ENCODE measurements around the gene STRN.
"Not testable (repeated sequence)": the region's sequence is repeated elsewhere in the genome, so short reads cannot be mapped to it uniquely, and the experiment has no call there.

The STRN gene

DNA sequence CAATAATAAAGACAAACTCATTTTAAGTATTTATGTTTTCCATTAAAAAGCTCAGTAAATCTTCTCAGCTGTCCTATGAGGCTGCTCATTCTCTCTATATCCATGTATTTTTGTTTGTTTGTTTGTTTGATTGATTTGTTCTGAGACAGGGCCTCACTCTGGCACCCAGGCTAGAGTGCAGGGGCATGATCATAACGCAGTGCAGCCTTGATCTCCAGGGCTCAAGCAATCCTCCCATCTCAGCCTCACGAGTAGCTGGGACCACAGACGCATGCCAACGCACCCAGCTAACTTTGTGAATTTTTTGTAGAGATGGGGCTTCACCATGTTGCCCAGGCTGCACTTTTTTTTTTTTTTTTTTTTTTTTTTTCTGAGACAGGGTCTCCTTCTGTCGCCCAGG is 5.6 kb downstream of the STRN start:
- no peak for FAIRE-seq

DNA sequence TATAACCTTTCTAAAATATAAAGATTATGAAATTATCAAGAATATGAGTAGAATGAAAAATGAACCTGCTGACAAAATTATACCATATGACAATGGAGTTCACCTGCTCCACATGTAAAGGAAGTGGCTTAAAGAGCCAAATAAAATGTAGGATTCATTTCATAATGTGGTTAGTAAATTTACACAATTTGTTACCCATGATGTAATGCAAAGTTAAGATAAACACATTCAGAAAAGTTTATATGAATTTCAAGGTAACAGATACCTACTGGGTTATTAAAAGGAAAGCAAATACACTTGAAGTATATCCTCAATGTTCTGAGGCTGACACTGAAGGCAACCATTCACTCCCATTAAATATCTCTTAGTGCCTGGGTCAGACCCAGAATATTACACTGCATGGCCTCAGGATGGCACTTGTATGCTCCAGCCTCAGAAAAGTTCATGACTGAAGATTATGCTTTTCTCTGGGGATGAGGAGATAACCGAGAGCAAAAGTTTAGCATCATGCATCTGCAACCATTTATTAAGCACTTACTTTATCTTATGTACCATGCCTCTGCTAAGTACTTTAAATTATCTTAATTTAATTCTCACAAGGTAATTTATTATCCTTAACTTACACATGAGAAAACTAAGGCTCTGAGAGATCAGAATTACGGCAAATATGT is 6.2 kb downstream of the STRN start:
- FAIRE-seq: no peak

DNA sequence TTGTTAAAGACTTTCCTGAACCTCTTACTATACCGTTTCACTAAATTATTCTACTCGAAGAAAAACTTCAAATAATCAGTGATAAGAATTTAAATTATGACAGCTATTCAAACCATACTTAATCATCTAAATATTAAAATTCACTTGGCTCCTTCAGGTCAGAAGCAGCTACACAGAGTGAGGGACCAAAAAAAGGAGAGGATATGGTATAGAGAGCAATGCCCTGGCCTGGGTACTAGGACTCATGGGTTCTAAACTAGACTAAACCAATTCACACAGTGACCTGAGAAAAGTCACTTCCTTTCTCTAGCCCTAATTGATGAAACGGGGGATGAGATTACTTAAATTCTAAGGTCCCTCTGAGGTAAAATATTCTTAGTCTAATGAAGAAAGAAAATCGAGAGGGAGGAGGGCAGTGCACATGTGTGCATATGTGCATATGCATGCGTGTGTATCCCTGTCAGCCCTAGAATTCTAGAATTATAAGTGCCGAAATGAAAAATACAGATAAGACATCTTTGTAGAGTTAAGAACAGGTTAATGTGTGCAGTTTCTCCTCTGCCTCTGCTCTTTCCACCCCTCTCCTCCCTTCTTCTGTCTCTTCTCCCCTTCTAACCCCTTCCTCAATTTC is 11.2 kb downstream of the STRN start:
- FAIRE-seq: no peak

DNA sequence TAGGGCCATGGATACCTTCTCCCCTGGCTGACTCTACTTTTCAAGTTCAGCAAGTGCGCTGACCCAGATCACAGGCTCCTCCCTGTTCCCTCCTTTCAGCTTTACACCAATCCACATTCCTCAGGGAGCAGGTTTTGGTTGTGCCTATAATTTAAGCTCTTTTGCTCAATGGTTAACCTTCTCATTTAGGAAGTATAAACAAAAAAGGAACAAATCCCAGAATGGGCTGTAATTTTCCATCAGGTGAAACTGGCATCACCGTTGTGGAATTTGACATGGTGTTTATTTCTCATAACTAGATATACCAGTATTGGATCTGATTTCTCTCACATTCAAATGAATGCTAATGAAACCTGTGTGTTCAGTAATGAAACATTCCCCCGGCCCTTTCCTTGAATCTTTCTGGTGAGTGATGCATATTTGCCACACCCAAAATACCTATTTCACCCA is 13.6 kb downstream of the STRN start:
- no peak for FAIRE-seq

DNA sequence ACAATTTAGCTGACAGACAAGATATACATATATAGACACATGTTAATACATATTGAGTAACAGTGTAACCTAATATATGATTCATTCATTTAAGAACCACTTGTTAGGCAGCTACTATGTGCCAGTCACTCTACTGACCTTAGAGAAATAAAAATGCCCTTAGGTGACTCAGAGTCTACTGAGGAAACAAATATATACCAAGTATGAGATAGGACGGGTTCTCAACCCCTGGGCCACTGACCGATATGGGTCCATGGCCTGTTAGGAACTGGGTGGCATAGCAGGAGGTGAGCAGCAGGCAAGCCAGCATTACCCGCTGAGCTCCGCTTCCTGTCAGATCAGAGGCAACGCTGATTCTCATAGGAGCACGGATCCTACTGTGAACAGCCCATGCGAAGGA is 14.8 kb downstream of the STRN start:
- FAIRE-seq: no peak

DNA sequence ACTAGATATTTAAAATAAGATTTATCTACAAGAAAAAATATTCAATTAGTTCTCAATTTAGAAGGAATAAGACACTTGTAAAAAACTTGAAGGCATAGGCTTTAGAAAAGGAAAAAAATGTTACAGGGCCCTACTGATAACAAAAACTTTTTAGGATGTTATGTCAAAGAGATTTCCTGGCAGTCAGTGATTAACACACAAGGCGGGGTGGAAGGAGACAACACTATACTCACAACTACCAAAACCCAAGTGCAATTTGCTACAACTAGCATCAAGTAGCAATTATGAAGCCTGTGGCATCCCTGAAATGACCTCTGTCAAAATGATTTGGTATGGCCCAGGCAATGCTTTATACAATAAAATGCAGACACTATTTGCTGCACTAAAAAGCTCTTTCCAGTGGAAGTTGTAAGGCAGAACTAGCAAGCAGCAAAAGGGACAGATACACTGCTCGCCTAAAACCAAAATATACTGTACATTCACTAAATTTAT is 15.3 kb downstream of the STRN start:
- peak; percentile 26 for FAIRE-seq

DNA sequence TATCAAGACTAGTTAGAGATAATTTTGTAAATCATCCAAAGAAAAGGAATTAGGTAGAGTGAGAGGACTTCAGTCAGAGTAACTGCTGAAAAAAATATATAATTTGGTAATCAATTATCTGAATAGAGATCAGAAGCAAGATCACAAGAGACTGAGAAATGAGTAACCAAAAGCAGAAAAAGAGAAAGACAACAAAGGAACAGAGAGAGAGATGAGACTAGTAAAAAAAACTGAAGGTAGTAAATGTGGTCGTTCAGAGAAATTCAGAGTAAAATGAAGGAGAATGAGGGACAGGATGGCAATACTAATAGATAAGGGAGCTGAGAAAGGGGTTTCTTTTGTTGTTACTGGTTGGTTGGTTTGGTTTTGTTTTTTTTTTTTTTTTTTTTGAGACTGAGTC is 16.5 kb downstream of the STRN start:
- FAIRE-seq: no peak

DNA sequence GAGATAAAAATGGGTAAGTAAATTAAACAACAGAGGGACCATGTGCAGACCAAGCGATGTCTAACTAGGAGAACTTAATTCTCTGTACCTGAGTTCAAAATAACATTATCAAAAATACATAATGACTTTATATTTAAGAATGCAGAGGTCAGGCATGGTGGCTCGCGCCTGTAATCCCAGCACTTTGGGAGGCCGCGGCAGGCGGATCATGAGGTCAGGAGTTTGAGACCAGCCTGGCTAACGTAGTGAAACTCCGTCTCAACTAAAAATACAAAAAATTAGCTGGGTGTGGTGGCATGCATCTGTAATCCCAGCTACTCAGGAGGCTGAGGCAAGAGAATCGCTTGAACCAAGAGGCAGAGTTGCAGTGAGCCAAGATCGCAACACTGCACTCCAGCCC is 21.1 kb downstream of the STRN start:
- not testable (repeated sequence) for FAIRE-seq

DNA sequence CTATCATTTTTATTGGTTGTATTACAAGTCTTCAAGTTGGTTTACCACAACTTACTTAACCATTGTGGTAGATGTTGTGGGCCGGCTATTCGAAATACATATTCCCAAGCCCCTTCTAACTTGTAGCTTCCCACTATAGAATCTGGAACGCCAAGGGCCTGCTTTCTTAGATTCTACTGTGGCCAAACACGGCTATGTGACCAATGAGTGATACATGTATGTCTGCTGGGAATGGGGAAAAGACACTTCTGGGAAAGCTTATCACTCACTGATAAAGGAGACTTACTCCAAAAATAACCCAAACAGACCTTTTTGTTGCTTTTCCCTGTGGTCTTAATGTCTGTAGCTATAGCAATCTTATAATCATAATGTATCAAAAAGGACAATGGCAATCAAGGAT is 24.5 kb downstream of the STRN start:
- FAIRE-seq: no peak

DNA sequence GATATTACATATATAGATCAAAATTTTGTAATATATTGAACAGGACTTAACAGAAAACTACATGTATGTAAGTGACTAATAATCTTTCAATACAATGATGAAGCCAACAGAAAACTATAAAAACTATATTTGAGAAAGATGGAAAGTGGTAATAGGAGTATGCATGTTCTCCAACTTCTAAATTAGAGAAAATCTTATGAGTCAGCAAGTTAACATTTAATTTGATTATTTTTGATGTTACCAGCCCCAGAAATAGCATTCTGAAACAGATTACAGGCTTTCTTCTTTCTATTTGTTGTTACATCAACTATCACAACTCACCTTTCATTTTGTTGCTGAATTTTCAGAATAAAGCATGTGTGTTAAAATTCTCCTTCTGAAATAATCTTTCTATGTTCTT is 29.8 kb downstream of the STRN start:
- FAIRE-seq: peak; percentile 86

DNA sequence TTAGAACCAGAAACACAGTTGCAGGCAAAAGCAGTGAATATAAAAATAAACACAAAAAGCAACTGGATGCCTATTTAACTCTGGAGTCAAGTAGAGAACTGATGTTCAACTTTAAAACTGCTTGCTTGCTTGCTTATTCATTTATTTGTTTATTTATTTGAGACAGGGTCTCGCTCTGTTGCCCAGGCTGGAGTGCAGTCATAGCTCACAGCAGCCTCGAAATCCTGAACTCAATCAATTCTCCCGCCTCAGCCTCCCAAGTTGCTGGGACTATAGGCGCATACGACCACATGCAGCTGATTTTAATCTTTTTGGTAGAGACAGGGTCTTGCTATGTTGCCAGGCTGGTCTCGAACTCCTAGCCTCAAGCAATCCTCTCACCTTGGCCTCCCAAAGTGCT is 34.6 kb downstream of the STRN start:
- not testable (repeated sequence) for FAIRE-seq

DNA sequence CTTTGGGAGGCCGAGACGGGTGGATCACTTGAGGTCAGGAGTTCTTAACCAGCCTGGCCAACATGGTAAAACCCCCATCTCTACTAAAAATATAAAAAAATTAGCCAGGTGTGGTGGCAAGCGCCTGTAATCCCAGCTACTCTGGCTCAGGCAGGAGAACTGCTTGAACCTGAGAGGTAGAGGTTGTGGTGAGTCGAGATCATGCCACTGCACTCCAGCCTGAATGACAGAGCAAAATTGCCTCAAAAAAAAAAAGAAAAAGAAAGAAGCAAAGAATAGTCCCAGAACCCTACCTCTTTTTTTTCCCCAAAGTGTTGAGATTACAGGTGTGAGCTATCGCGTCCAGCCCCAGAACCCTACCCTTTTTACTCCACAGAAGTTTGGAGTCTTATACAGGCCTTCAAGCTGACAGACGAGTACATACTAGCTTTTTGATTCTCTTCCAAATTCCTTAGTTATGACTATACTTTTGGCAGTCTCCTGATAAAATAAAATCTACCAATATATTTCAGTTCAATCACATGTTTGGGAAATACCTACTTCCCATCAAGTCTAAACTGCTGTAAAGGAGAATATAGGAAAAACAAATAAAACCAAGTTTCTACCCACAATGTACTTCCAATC is 35.4 kb downstream of the STRN start:
- not testable (repeated sequence) for FAIRE-seq

DNA sequence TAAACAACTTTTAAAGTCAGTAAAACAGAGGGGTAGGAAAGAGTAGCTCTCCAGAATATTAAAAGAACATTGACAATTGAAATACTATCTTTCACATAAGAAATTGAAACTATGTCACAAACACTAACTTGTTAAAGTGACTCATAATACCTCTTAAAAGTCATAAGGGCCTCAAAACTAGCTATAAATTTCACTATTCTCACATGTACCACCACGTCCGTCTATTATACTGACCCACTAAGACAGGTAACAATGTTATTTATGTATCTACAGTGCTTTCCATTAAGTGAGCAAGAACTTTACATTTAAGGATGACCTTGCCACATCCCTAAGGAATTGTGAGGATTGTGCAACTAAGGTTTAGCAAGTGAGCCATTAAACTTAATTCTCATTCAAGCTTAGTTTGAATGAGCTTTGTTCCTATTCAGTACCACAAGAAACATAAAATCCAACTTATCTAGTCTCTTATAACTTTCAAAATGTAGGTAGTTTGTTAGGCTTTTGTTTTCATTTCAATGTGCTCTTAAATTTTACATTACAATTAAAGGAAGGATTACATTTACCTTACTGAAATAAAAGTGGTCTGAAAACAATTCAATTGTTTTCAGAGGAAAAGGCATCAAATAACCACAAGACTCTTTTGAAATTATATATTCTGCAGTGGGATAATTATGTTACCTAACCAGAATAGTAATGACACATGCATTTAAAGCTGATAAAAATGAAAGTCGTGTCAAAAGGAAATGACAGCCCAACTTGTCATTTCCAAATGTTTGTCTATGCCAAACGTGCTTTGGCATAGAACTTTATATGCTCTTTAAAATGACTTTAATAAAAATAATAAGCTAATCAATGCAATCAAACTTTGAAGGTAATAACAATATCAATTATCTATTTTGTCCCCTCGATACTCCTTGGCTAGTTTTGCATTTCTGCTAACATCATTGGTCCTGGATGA is 39.9 kb downstream of the STRN start:
- not testable (repeated sequence) for FAIRE-seq

DNA sequence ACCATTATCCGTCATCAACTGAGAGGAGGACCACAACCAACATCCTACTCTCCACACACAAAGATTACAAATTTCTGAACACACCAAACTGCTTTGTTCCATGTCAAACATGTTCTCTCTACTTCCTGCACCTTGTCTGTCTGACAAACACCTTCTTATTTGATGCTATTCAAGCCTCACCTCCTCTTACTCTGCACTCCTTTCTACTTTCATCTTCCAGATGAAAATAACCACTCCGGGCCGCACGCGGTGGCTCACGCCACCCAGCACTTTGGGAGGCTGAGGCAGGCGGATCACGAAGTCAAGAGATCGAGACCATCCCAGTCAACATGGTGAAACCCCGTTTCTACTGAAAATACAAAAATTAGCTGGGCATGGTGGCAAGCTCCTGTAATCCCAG is 43.7 kb downstream of the STRN start:
- FAIRE-seq: not testable (repeated sequence)

DNA sequence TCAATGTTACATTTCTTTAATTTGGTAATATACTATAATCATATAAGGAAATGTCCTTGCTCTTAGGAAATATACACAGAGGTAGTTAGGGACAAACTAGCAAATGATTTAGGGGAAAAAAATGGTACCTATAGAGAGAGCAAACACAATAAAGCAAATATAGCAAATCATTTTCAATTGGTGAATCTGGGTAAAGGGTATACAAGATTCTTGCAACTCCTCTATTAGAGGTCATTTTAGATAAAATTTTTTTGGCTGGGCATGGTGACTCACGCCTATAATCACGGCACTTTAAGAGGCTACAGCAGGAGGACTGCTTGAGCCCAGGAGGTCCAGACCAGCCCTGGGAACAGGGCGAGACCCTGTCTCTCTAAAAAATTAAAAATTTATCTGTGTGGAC is 44.4 kb downstream of the STRN start:
- peak; percentile 15 for FAIRE-seq

DNA sequence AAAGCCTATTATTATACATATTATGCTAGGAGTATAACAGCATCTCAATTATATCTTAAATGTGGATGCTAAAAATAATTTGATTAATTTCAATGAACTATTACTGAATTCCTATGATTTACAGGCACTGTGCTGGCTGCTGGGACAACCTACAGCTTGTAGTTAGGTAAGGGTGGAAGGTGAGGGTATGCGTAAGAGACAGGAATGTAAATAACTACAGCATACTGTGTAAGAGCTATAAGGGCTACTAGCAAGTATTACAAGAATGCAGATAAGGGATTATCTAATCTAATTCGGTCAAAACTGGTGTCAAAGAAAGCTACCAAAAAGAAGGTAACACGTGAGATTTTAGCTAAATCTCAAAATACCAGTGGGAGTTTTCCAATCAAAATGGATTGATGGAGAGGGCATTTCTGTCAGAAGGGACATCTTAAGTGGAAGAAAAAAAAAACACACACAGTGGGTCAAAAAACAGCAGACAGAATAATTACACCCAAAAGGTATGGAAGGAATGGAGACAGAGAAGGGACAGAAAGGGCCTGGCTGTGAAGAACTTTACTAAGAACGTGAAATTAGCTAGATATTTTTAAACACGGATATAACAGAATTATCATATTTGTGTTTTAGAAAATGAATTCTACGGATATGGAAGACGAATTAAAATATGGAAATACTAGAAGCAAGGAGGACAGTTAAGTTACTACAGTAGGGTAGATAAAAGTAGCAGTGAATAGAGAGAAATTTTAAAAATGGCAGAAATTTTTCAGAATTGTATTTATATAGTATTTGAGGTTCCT is 47.1 kb downstream of the STRN start:
- FAIRE-seq: no peak

DNA sequence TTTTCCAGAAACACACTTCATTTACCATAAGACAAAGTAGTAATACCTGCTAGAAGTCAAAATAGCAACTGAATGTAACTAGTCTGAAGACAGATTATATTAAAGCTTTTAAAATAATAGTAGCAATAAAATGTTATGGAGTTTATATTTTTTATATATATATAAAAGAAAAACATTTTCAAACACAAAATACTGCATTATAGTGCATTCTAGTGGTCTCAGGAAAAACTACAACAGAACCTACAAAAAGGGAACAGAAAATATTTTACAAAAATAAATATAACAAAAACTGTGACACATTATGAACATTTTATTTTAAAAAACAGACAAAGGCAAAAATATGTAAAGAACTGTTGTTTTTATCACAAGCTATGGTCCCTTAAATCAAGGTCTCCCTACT is 48.0 kb downstream of the STRN start:
- FAIRE-seq: peak; percentile 58

DNA sequence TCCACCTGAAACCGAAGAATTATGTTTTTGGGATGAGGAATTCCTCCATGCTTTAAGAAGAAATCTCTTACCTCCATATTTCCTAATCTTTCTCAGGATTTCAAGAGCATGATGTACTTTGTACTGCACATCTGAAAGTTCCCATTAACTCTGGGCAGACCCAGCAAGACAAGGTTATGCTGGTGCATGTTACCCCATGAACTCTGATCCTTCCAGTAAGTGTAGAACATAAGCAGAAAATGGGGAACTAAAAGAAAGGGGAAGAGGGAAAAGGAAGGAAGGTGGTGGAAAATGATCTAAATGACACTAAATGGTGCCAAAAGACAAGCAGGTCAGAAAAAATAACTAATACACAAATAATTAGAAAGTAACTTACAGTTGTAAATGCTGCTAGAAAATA is 50.7 kb downstream of the STRN start:
- no peak for FAIRE-seq

DNA sequence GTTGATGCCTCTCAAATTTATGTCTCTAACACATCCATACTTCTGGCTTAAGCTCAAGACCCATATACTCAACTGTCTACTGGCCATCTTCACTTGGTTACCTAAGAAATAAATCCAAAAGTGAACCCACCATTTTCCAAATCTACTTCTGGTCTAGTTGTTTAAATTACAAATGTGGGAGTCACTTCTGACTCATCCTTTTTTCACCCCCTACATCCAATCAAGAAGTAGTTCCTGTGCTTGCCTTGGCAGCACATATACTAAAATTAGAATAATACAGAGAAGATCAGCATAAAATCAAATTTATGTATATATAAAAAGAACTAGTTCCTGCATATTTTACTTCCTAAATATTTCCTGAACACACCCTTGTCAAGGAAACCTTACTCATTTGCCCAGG is 53.6 kb downstream of the STRN start:
- no peak for FAIRE-seq

DNA sequence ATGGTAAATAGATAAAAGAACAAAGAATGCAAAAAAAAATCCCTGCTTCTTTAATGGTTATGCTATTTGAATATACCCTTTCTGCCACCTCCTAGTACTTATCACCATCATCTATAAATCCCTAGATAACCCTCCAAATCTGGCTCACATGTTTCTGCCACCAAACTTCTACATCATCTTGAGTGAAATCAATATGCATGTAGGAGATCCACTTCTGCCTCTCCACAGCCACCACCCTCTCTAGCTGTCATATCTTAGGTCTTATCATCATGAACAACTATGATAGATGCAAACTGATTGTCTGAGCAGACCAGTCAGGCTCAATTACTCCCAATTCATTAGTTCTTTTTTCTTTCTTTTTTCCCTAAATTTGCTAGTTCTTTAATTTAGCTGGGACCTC is 55.3 kb downstream of the STRN start:
- no peak for FAIRE-seq

DNA sequence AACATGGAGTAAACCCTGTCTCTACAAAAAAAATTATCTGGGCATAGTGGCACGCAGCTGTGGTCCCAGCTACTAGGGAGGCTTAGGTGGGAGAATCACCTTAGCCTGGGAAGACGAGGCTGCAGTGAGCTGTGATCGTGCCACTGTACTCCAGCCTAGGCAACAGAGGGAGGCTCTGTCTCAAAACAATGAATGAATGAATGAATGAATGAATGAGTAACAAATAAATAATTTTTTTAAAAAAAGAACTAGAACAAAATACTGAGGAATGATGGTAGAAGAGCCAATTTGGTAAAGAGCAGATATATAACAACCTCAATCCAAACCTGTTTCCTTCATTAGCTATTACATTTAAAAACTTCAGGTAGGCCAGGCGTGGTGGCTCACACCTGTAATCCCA is 60.1 kb downstream of the STRN start:
- no peak for FAIRE-seq

DNA sequence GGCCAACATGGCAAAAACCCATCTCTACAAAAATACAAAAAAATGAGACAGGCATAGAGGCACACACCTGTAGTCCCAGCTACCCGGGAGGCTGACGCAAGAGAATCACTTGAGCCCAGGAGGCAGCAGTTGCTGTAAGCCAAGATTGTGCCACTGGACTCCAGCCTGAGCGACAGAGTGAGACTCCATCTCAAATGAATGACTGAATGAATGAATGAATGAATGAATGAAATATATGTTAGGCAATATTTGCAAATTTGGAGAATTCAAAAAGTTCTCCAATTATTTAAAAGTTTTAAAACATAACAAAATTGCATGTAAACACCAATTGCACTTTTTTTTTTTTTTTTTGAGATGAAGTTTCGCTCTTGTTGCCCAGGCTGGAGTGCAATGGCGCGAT is 61.7 kb downstream of the STRN start:
- no peak for FAIRE-seq
